GM18519 (cell line): ENCODE measurements around the gene PYGO1.

ENCODE experiments used
- ATAC-seq: cut with Tn5 transposase; IDR thresholded peaks from one replicate; pipeline ENCODE4 v1.9.1; 2021; ENCODE audit warnings: mild to moderate bottlenecking, moderate library complexity; ENCODE audit not compliant: unreplicated experiment, low FRiP score

PYGO1 gene

GRCh38 chr15:55574096-55574495 is 14.0 kb downstream of the PYGO1 start:
- ATAC-seq, result no peak

GRCh38 chr15:55573224-55573623 is 14.9 kb downstream of the PYGO1 start:
- no peak for ATAC-seq

- ATAC-seq, result no peak
These were observed 23.6 kb downstream of the PYGO1 start for GRCh38 chr15:55564347-55565145.

GRCh38 chr15:55562601-55563000 is 25.5 kb downstream of the PYGO1 start:
- no peak for ATAC-seq

- no peak for ATAC-seq
These were observed 33.1 kb downstream of the PYGO1 start for GRCh38 chr15:55555089-55555488.

GRCh38 chr15:55552926-55553325 is 35.2 kb downstream of the PYGO1 start:
- no peak for ATAC-seq

GRCh38 chr15:55552451-55552850 is 35.7 kb downstream of the PYGO1 start:
- ATAC-seq, result no peak

- ATAC-seq, result no peak
These were observed 38.8 kb downstream of the PYGO1 start for GRCh38 chr15:55549305-55549704.

GRCh38 chr15:55546718-55547117 is 41.4 kb downstream of the PYGO1 start:
- ATAC-seq, result no peak

- ATAC-seq, result no peak
These were observed 52.7 kb downstream of the PYGO1 start for GRCh38 chr15:55535436-55535835.

GRCh38 chr15:55532944-55533343 is 55.2 kb downstream of the PYGO1 start:
- ATAC-seq, result no peak

GRCh38 chr15:55530861-55531313 is 57.3 kb downstream of the PYGO1 start:
- ATAC-seq, result no peak

- ATAC-seq, result no peak
These were observed 59.3 kb downstream of the PYGO1 start for GRCh38 chr15:55528812-55529211.

GRCh38 chr15:55527150-55527549 is 61.0 kb downstream of the PYGO1 start:
- no peak for ATAC-seq

GRCh38 chr15:55526559-55527036 is 61.5 kb downstream of the PYGO1 start:
- ATAC-seq, result peak; percentile 68

- ATAC-seq, result no peak
These were observed 65.2 kb downstream of the PYGO1 start for GRCh38 chr15:55522742-55523450.

GRCh38 chr15:55518641-55519040 is 69.5 kb downstream of the PYGO1 start:
- no peak for ATAC-seq

GRCh38 chr15:55518009-55518408 is 70.1 kb downstream of the PYGO1 start:
- no peak for ATAC-seq

GRCh38 chr15:55515991-55516776 is 72.0 kb downstream of the PYGO1 start:
- ATAC-seq, result no peak

- no peak for ATAC-seq
These were observed 72.7 kb downstream of the PYGO1 start for GRCh38 chr15:55515491-55515890.

GRCh38 chr15:55514414-55514850 is 73.7 kb downstream of the PYGO1 start:
- no peak for ATAC-seq
